Stimulated activated naive B cell treated with anti-CD40 and anti-IgM and Interleukin-4, amounts not matched to agents 10 μg/mL and 1 μg/mL and 100 μg/mL, for 72 hours (primary cell): Measurements from ENCODE around the gene XPO6.
"Not testable (repeated sequence)": the region's sequence is repeated elsewhere in the genome, so short reads cannot be mapped to it uniquely, and the experiment has no call there.

Experiments
- ATAC-seq, 2 donors: fragments of 150-1000 bp; cut with Tn5 transposase; replicated peaks; 2 replicates each; pipeline ENCODE4 v1.10.0; 2021; ENCODE audit warnings: moderate library complexity in 1 of 2
- DNase-seq: peaks from one replicate; pipeline ENCODE4 v3.0.0; 2021
- H3K27ac Mint-ChIP-seq: one replicate; pipeline ENCODE4 v1.8.0; 2022; ENCODE audit warnings: mild to moderate bottlenecking, mixed read lengths
- H3K27me3 Mint-ChIP-seq, 2 donors: one replicate each; pipeline ENCODE4 v1.8.0; 2022; ENCODE audit warnings: mixed read lengths in 2 of 2
- H3K36me3 Mint-ChIP-seq, 2 donors: one replicate each; pipeline ENCODE4 v1.8.0; 2022; ENCODE audit warnings: mixed read lengths in 2 of 2, mild to moderate bottlenecking in 1 of 2
- H3K4me1 Mint-ChIP-seq, 2 donors: one replicate each; pipeline ENCODE4 v1.8.0; 2022; ENCODE audit warnings: mixed read lengths in 2 of 2, mild to moderate bottlenecking in 1 of 2
- H3K4me3 Mint-ChIP-seq, 2 donors: one replicate each; pipeline ENCODE4 v1.8.0; 2022; ENCODE audit warnings: mild to moderate bottlenecking in 2 of 2, mixed read lengths in 2 of 2, moderate library complexity in 1 of 2
- H3K9me3 Mint-ChIP-seq, 2 donors: one replicate each; pipeline ENCODE4 v1.8.0; 2022; ENCODE audit warnings: mixed read lengths in 2 of 2, mild to moderate bottlenecking in 1 of 2

XPO6 gene

DNA sequence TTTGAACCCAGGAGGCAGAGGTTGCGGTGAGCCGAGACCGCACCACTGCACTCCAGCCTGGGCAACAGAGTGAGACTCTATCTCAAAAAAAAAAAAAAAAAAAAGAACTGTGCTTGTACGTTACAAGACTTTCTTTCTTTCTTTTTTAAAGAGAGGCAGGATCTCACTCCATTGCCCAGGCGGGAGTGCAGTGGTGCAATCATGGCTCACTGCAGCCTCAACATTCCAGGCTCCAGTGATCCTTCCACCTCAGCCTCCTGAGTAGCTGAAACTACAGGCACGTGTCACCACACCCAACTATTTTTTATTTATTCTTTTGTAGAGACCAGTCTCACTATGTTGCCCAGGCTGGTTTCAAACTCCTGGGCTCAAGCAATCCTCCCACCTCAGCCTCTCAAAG, 8.0 kb upstream of the XPO6 start:
- not testable (repeated sequence) for H3K4me3 Mint-ChIP-seq, DNase-seq, H3K27ac Mint-ChIP-seq, ATAC-seq, H3K27me3 Mint-ChIP-seq, H3K9me3 Mint-ChIP-seq, H3K4me1 Mint-ChIP-seq, H3K36me3 Mint-ChIP-seq

DNA sequence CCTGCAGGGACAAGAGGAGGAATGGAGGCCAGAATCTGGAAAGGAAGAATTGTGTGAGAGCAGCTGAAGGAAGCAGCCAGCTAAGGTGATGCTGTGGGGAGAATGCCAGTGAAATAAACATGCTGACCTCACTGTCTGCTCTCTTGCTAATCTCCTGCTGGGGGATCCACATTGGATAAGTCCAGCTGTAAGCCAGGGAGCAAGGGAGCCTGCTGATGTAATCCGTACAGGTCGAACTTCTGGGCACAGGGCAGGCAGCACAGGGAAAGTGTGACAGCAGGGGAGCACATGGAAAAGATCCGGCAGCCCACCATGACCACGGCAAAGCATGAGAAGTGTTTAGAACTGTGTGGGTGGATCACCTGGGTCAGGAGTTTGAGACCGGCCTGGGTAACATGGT, 7.5 kb upstream of the XPO6 start:
- no peak overlapping the region for H3K27ac Mint-ChIP-seq
- no peaks in the 10 kb centered on the region for H3K9me3 Mint-ChIP-seq
- H3K4me3 Mint-ChIP-seq, result no peak overlapping the region
- H3K36me3 Mint-ChIP-seq, result no peaks in the 10 kb centered on the region
- ATAC-seq (no peak), DNase-seq (no peak)
- no peaks in the 10 kb centered on the region for H3K4me1 Mint-ChIP-seq
- no peaks in the 10 kb centered on the region for H3K27me3 Mint-ChIP-seq

DNA sequence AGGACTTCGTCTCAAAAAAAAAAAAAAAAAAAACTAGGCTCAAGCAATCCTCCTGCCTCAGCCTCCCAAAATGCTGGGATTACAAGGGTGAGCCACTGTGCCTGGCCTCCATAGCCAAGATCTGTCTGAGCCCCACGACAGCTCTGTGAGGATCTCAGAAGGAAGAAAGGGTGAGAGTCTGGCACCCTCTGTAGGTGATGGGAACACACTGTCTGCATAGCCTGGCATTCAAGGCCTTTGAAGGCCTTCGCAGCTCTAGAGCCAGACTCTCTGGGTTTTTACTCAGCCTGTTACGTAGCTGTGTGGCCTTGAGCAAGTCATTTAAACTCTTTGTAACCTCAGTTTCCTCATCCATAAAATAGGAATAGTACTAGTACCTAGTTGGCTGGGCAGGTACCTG, 6.3 kb upstream of the XPO6 start:
- Mint-ChIP-seq H3K9me3 (no peaks in the 10 kb centered on the region), H3K27ac (no peak overlapping the region), H3K4me1 (no peaks in the 10 kb centered on the region), H3K36me3 (no peaks in the 10 kb centered on the region), H3K4me3 (no peak overlapping the region), H3K27me3 (no peaks in the 10 kb centered on the region)
- DNase-seq (peak; percentile 39), ATAC-seq (peak; percentile 100)

DNA sequence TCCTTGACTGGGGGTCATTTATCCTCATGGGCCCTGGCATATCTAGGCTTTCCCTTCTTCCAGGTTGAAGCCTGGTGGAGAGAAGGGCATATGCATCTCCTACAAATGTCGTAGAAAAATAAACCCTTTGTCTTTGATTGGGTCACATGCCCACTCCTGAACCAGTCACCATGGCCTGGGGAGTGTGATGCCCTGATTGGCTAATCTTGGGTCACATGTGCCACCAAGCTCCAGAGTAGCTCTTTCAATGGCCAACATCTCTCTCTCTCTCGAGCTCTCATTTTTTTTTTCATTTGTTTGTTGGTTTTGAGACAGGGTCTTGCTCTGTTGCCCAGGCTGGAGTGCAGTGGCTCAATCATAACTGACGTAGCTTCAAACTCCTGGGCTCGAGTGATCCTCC, 5.6 kb upstream of the XPO6 start:
- H3K9me3 Mint-ChIP-seq, result no peaks in the 10 kb centered on the region
- H3K36me3 Mint-ChIP-seq, result no peaks in the 10 kb centered on the region
- H3K4me3 Mint-ChIP-seq, result no peak overlapping the region
- H3K27ac Mint-ChIP-seq, result no peak overlapping the region
- H3K4me1 Mint-ChIP-seq, result peaks cover under 1 to 1% of the 10 kb centered on the region in 2 donors
- ATAC-seq (peak in 1 of 2 donors; percentile 26), DNase-seq (no peak)
- H3K27me3 Mint-ChIP-seq, result no peaks in the 10 kb centered on the region

DNA sequence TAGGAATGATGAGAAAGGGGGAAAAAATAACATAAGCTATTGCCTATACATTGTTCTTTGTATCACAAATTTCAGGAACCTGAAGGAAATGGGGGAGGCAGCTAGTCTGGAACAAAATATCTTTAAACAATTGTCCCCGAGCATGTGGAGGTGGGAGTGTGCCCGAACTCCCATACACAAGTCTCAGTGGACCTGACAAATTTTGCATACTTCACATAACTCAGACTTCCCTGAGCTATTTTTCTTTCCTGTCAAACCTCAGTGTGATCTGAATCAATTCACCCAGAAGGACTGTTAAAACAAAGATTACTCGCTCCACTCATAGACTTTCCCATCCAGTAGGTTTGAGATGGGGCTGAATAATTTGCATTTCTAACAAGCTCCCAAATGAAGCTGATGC, 1.6 kb upstream of the XPO6 start:
- Mint-ChIP-seq H3K4me1 (peaks cover 16 to 25% of the 10 kb centered on the region in 2 donors), H3K27me3 (no peaks in the 10 kb centered on the region), H3K4me3 (no peak overlapping the region), H3K27ac (no peak overlapping the region), H3K9me3 (peaks cover 2 to 4% of the 10 kb centered on the region in 2 donors), H3K36me3 (peaks cover 17 to 20% of the 10 kb centered on the region in 2 donors)
- ATAC-seq (no peak), DNase-seq (no peak)

DNA sequence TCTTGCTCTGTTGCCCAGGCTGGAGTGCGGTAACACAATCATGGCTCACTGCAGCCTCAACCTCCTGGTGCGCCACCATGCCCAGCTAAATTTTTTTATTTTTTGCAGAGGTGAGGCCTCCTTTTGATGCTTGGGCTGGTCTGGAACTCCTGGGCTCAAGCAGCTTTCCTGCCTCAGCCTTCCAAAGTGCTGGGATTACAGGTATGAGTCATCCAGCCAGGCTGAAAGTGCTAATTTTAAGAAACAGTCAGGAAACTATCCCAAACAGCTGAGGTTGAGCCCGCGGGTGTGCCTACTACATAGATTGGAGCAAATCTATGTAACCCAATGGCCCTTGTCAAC, 738 bp upstream of the XPO6 start:
- no peak for ATAC-seq

DNA sequence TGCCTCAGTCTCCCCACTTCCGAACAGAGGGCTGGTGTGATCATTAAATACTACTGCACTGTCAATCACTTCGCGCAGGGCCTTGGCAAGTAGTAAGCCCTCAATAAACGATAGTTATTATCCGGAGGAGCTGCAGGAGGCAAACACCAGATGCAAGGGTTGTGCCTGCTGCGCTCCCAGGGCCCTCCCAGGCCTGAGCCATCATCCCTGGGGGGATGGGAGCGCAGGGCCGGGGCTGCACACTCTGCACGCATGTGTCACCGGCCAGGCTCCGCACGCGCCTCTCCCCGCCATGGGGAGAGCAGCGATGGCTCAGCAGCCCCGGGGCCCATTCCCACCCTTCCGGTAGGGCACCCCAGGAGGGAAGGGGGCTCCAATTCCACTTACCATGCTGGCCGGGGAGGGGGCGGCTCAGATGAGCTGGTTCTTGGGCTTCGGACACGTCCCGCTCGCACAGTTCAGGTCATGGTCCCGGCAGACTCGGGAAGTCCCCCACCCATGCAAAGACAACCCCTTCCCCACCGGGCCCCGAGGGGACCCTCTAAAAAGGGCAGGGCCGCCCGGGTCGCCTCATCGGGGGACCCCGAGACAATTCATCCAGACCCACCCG, 681 bp downstream of the XPO6 start:
- DNase-seq, result peak; percentile 46
- Mint-ChIP-seq H3K27ac (peak overlapping the region; percentile 96), H3K9me3 (peaks cover 2 to 4% of the 10 kb centered on the region in 2 donors), H3K4me1 (peaks cover 23 to 37% of the 10 kb centered on the region in 2 donors), H3K4me3 (peak overlapping the region; percentile 92 to 94), H3K27me3 (no peaks in the 10 kb centered on the region), H3K36me3 (peaks cover 27 to 36% of the 10 kb centered on the region in 2 donors)
- ATAC-seq, result peak; percentile 63 to 72

More for the DNA sequence above, 738 bp upstream of the XPO6 start:
- DNase-seq, result no peak
- Mint-ChIP-seq H3K27me3 (no peaks in the 10 kb centered on the region), H3K36me3 (peaks cover 25 to 26% of the 10 kb centered on the region in 2 donors), H3K9me3 (peaks cover 2 to 4% of the 10 kb centered on the region in 2 donors), H3K27ac (peak overlapping the region; percentile 94), H3K4me1 (peaks cover 22 to 34% of the 10 kb centered on the region in 2 donors), H3K4me3 (peak overlapping the region; percentile 80 to 91)

DNA sequence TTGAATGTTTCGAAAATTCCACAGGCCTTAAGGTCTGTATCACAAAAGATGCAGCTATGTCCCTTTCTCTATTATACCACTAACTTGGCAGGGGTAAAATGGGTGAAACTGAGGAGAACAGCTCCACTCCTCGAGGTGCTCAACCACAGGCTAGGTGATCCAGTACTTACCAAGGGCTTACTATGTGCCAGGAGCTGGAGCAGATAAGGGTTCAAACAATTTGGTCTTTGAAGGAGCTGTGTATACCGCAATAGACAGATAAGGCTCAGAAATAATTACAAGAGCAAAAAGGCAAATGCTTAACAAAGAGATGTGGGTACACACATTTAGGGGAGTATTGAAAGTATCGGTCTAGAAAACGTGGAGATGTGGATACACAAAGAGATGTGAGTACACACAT, 1.5 kb downstream of the XPO6 start:
- no peaks in the 10 kb centered on the region for H3K27me3 Mint-ChIP-seq
- DNase-seq (no peak), ATAC-seq (no peak)
- peaks cover 27 to 36% of the 10 kb centered on the region in 2 donors for H3K36me3 Mint-ChIP-seq
- peak overlapping the region; percentile 78 for H3K27ac Mint-ChIP-seq
- peaks cover 2 to 4% of the 10 kb centered on the region in 2 donors for H3K9me3 Mint-ChIP-seq
- peak overlapping the region; percentile 92 to 94 for H3K4me3 Mint-ChIP-seq
- H3K4me1 Mint-ChIP-seq, result peaks cover 23 to 37% of the 10 kb centered on the region in 2 donors

DNA sequence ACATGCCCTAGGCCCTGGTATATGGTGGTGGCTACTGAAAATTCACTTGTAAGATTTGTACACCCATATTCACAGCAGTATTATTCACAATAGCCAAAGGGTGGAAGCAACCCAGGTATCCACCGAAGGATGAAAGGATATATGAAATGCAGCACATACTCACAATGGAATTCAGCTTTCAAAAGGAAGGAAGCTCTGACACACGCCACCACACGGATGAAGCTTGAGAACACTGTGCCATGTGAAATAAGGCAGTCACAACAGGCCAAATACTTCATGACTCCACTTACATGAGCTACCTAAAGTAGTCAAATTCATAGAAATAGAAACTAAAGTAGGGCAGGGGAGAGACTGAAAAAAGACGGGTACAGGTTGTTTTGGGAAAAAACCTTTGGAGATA, 2.9 kb downstream of the XPO6 start:
- Mint-ChIP-seq H3K4me1 (peaks cover 23 to 37% of the 10 kb centered on the region in 2 donors), H3K9me3 (peaks cover 2 to 4% of the 10 kb centered on the region in 2 donors), H3K36me3 (peaks cover 27 to 36% of the 10 kb centered on the region in 2 donors), H3K27ac (no peak overlapping the region), H3K4me3 (peak overlapping the region; percentile 40 to 74), H3K27me3 (no peaks in the 10 kb centered on the region)
- no peak for DNase-seq
- no peak for ATAC-seq

DNA sequence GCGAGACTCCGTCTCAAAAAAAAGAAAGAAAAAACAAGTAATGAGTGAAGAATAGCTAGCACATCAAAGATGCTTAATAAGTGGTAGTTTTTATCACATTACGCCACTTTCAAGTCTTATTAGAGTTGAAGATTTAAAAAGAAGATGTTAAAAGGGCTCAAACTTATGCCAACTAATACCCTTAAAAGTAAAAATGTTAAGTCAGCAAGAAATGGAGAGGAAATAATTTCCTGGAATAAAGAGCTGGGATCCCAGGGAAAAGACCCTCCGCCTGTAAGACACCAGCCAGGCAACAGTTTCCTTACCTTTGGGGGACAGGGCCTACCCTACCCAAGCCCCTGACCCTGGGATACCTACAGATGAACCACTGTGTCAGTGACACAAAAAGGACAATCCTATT, 3.6 kb downstream of the XPO6 start:
- Mint-ChIP-seq H3K27me3 (no peaks in the 10 kb centered on the region), H3K36me3 (peaks cover 27 to 36% of the 10 kb centered on the region in 2 donors), H3K27ac (no peak overlapping the region), H3K4me1 (peaks cover 23 to 37% of the 10 kb centered on the region in 2 donors), H3K9me3 (peaks cover 2 to 4% of the 10 kb centered on the region in 2 donors), H3K4me3 (peak overlapping the region in 1 of 2 donors; percentile 74)
- DNase-seq (no peak), ATAC-seq (no peak)

DNA sequence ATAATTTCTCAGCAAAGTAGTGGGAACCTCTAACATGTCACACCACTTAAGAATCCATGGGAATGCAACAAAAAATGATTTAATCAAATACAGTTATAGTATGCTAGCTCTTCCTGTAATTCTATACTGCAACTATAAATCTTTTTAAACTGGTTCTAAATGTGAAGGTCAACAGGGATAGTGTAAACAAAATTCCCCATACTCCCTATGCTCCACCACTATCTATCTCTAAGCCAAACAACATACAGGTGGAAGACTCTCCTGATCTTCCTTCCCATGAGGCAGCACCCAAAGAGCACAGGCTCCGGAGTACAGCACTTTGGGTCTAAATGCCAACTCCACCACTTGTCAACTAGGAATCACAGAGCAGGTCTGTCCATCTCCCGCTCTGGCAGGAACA, 4.4 kb downstream of the XPO6 start:
- DNase-seq (no peak), ATAC-seq (no peak)
- H3K9me3 Mint-ChIP-seq, result peaks cover 2 to 4% of the 10 kb centered on the region in 2 donors
- H3K36me3 Mint-ChIP-seq, result peaks cover 34 to 36% of the 10 kb centered on the region in 2 donors
- no peak overlapping the region for H3K27ac Mint-ChIP-seq
- H3K4me1 Mint-ChIP-seq, result peaks cover 27 to 36% of the 10 kb centered on the region in 2 donors
- peak overlapping the region in 1 of 2 donors; percentile 36 for H3K4me3 Mint-ChIP-seq
- no peaks in the 10 kb centered on the region for H3K27me3 Mint-ChIP-seq

DNA sequence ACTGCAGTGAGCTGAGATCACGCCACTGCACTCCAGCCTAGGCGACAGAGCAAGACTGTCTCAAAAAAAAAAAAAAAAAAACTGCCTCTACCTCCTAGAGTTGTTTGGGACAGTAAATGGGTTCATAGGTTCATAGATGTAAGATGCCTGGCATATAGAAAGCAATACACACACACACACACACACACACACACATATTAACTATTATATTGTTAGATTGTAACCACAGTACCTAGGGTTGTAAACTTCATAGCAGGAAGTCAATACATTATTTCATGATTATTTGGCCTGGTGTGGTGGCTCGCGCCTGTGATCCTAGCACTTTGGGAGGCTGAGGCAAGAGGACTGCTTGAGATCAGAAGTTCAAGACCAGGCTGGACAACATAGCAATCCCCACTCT, 5.8 kb downstream of the XPO6 start:
- no peaks in the 10 kb centered on the region for H3K9me3 Mint-ChIP-seq
- peaks cover 40 to 45% of the 10 kb centered on the region in 2 donors for H3K36me3 Mint-ChIP-seq
- ATAC-seq (no peak), DNase-seq (no peak)
- H3K4me3 Mint-ChIP-seq, result no peak overlapping the region
- H3K4me1 Mint-ChIP-seq, result peaks cover 32 to 38% of the 10 kb centered on the region in 2 donors
- no peaks in the 10 kb centered on the region for H3K27me3 Mint-ChIP-seq
- no peak overlapping the region for H3K27ac Mint-ChIP-seq

DNA sequence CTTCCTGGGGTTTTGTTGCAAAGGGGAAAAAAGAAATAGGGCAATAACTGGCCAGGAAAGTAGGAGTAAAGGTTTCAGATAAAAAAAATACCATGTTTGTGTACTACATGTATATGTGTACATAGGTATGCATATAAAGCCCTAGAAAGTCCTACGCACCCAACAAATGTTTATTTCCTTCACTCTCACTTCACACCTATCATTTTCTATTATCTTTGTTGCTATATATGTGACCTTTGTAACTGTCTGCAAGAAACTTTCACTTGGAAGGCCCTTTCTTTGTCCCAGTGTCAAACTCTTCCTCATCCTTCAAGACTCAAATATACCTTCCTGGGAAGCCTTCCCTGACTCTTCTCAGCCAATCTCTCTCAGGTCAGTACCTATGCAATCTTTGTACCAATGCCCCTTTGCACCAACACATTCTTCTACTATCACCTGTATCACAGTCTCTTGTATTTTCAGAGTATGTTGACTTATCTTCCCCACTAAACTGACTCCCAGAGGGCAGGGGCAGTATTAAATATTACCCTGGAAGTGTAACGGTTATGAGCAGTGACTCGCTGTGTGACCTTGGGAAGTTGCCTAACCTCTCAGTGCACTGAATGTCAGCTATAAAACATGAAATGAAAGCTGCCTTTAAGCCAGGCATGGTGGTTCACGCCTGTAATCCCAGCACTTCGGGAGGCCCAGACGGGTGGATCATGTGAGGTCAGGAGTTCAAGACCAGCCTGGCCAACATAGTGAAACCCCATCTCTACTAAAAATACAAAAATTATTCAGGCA, 6.5 kb downstream of the XPO6 start:
- DNase-seq (no peak), ATAC-seq (no peak)
- H3K27me3 Mint-ChIP-seq, result no peaks in the 10 kb centered on the region
- H3K36me3 Mint-ChIP-seq, result peaks cover 40 to 44% of the 10 kb centered on the region in 2 donors
- H3K4me3 Mint-ChIP-seq, result no peak overlapping the region
- no peaks in the 10 kb centered on the region for H3K9me3 Mint-ChIP-seq
- no peak overlapping the region for H3K27ac Mint-ChIP-seq
- H3K4me1 Mint-ChIP-seq, result peaks cover 34 to 42% of the 10 kb centered on the region in 2 donors

DNA sequence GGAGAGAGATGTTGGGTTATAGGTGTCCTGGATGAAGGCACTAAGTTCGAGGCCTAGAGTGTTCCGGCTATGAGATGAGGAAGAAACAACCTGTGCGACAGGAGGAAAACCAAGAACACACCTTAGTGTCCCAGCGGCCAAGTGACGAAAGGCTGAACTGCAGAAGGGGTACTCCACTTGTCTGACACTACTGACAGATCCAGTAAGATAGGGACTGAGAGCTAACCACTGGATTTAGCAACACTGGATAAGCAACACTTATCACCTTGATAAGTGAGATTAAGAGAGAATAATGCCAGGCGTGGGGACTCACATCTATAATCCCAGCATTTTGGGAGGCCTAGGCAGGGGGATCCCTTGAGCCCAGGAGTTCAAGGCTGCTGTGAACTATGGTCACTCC, 7.1 kb downstream of the XPO6 start:
- Mint-ChIP-seq H3K27ac (no peak overlapping the region), H3K36me3 (peaks cover 43 to 44% of the 10 kb centered on the region in 2 donors), H3K4me3 (no peak overlapping the region), H3K9me3 (no peaks in the 10 kb centered on the region), H3K4me1 (peaks cover 30 to 41% of the 10 kb centered on the region in 2 donors), H3K27me3 (no peaks in the 10 kb centered on the region)
- DNase-seq (no peak), ATAC-seq (no peak)

DNA sequence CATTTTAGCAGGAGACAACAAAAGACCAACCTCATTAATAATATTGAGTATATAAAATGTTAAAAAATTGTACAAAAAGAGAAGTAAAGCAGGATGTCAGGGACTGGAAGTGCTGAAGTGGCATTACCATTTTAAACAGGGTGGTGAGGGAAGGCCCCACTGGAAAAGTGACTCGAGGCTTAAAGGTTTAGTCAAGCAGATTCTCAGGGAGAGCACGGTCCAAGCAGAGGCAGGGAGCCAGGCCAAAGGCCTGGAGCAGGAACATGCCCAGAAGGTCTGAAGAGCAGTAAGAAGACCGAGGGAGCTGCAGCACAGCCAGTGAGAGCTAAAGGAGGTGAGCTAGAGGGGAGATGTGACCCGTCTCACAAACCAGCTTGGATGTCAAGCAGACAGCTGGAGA, 7.6 kb downstream of the XPO6 start:
- H3K36me3 Mint-ChIP-seq, result peaks cover 43 to 44% of the 10 kb centered on the region in 2 donors
- H3K4me3 Mint-ChIP-seq, result no peak overlapping the region

More for the DNA sequence above, 7.6 kb downstream of the XPO6 start:
- Mint-ChIP-seq H3K9me3 (no peaks in the 10 kb centered on the region), H3K4me1 (peaks cover 30 to 39% of the 10 kb centered on the region in 2 donors), H3K27me3 (no peaks in the 10 kb centered on the region), H3K27ac (no peak overlapping the region)
- no peak for DNase-seq
- ATAC-seq, result no peak
